Measurements from ENCODE around the gene LMBRD1. TPM values are rescaled to one million over a fixed set of nuclear protein-coding genes. Genes with fewer than 3 reads are reported as not detected.
"Not testable (repeated sequence)": the region's sequence is repeated elsewhere in the genome, so short reads cannot be mapped to it uniquely, and the experiment has no call there.

LMBRD1 gene
- polyA plus RNA-seq, 5 donors, result 53.6 to 86.1 (median 74.2) TPM

- no peak for DNase-seq
These were observed 4.9 kb upstream of the LMBRD1 start for GRCh38 chr6:69801711-69802110.

- no peak for DNase-seq
These were observed 4.4 kb upstream of the LMBRD1 start for GRCh38 chr6:69801225-69801624.

DNA sequence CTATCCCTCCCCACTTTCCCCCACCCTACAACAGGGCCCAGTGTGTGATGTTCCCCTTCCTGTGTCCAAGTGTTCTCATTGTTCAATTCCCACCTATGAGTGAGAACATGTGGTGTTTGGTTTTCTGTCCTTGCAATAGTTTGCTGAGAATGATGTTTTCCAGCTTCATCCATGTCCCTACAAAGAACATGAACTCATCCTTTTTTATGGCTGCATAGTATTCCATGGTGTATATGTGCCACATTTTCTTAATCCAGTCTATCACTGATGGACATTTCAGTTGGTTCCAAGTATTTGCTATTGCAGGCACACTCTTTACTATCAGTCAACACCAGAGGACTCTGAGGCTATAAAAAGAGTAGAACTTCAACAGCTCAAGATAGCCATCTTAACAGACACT lies 2.0 kb upstream of the LMBRD1 start:
- not testable (repeated sequence) for DNase-seq

DNA sequence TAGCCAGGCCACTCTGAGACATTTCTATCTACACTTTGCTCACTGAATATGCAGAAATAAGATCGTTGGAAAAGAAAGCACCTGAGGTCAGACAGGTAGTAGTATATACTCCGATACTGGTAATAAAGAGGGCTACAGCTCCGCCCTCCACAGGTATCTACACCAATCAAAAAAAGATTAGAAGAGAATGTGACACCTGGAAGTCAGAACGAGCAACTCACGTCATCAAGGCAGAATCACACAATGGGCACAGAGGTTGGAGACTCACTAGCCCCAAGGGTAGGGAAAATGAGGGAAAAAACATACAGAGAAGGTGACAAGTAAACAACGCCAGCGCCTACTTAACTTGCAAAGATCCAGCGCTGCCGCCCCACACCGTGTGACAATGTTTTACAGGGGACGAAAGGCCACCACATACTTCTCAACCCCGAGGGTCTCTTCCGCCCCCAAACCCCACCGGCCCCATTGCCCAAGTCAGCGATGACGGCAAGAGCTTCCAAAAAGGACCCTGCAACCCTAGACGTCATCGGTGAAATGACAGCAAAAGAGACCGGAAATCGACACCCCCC lies 653 bp downstream of the LMBRD1 start:
- no peak for DNase-seq

DNA sequence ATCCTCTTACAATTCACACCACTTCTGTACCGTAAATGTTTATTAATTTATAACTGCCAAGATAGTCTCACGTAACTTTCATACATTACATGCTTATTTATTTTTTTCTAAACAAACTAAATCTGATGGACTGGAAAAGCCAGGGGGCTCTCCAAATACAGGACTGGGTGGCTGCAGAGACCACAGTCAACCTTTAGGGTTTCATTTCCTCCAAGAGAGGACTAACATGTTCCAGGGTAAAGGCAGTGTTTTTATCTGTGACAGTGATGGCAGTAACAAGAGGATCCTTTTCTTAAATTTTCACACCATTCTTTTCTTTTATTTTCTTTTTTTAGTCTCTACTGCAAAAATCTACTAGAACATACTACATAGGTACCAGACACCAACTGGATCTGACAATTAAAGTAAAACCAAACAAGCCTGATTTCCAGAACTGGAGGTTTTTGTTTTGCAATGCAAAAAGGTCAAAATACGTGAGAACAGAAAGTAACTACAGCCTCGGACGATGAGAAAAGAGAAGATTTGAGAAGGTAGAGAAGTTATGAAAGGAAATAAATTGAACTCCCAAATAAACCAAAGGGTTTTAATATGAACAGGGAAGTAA lies 1.2 kb downstream of the LMBRD1 start:
- peak in 1 of 2 donors; percentile 29 for DNase-seq

- peak; percentile 57 to 79 for DNase-seq
These were observed 4.5 kb downstream of the LMBRD1 start for GRCh38 chr6:69792292-69792691.

DNA sequence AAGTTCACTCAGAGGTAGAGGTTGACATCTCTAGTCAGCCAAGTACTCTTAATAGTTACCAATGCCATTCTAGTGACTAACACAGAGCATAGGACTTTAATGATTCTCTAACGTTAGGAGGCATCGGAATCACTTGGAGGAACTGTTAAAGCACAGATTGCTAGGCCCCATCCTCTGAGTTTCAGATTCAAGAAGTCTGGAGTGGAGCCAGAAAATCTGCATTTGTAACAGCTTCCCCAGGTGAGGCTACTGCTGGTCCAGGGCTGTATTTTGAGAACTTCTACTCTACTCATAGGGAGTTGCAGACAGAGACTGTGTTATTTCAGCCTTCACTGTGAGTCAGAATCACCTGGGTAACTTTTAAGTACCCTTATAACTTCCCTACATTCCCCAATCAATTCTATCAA lies 5.7 kb downstream of the LMBRD1 start:
- no peak for DNase-seq

- no peak for DNase-seq
These were observed 6.2 kb downstream of the LMBRD1 start for GRCh38 chr6:69790629-69791028.

DNA sequence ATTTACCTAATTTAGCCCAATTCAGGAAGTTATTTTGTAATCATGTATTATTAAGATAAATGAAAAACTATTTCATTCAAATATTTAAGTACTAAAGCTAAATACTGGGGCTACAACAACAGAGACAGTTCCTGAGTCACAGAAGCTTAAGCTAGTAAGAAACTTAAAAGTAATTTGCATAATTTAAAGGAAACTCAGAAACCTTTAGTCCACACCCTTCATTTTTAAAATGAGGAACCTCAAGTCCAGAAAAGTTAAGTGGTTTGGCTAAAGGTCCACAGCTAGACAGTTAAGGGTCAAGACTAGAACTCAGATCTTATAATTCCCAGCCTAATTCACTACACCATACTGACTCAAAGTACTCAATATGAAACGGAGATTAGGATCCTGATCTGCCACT lies 7.2 kb downstream of the LMBRD1 start:
- no peak for DNase-seq

GRCh38 chr6:69787436-69787835 lies 9.4 kb downstream of the LMBRD1 start:
- DNase-seq, result not testable (repeated sequence)

DNA sequence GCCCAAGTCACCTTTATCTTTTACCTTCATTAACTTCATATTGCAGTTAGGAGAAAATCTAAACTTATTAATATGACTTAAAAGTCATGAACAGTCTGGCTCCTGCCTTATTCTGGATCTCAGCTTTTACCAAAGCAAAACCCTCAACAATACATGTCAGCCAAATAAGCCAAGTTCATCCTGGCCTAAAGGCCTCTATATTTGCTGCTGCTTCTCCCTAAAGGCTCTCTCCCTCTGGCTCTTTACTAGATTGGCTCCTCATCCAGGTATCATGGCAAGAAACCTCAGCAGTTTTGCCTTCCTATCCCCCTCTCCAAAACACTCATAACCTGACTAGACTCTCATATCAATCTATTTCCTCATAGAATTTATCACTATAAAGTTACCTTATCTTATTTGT lies 11.1 kb downstream of the LMBRD1 start:
- DNase-seq, result no peak

GRCh38 chr6:69784595-69785377 lies 12.0 kb downstream of the LMBRD1 start:
- DNase-seq, result no peak

DNA sequence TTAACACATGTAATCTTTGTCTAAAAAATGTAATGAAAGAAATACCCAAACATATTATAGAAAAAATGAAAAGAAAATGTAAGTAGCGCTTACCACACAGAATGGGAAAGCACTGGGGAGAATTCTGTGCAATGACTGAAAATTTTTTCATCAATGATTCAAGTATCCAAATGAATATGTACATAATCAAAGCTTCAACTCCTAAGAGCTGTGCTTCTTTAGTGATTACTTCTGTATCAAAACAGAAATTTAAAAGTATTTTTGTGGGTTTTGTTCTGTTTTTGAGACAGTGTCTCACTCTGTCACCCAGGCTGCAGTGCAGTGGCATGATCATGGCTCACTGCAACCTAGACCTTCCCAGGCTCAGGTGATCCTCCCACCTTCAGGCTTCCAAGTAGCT lies 13.7 kb downstream of the LMBRD1 start:
- no peak for DNase-seq

GRCh38 chr6:69780585-69781178 lies 16.1 kb downstream of the LMBRD1 start:
- no peak for DNase-seq

DNA sequence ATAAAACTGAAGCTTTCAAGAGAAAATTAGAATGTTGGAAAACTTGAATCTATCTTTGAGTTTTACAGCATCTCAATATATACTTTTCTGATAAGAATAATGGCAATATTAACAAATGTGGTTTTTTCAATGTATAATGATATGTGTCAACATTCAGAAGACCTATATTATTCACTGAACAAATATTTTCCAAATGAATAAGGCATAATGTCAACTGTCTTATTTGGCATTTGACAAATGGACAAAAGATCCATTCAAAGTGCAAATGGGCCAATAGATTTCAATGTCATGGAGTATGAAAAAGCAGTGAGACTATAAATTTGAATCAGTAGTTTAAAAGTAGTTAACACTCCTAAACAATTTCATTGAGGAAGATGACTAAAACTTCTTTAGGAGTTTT lies 20.9 kb downstream of the LMBRD1 start:
- DNase-seq, result no peak

DNA sequence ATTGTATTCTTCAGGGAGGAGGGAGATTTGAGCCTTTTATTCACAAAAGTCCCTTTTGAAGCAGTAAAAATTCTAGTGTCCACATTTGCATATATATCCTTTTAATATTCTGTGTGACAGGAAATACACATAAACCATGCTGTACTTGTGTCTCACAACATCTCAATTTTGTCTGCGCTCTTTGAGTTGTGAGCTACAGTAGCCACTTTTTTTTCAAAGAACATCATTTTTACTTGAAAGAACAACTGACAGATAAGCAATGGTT lies 21.3 kb downstream of the LMBRD1 start:
- DNase-seq, result no peak

DNA sequence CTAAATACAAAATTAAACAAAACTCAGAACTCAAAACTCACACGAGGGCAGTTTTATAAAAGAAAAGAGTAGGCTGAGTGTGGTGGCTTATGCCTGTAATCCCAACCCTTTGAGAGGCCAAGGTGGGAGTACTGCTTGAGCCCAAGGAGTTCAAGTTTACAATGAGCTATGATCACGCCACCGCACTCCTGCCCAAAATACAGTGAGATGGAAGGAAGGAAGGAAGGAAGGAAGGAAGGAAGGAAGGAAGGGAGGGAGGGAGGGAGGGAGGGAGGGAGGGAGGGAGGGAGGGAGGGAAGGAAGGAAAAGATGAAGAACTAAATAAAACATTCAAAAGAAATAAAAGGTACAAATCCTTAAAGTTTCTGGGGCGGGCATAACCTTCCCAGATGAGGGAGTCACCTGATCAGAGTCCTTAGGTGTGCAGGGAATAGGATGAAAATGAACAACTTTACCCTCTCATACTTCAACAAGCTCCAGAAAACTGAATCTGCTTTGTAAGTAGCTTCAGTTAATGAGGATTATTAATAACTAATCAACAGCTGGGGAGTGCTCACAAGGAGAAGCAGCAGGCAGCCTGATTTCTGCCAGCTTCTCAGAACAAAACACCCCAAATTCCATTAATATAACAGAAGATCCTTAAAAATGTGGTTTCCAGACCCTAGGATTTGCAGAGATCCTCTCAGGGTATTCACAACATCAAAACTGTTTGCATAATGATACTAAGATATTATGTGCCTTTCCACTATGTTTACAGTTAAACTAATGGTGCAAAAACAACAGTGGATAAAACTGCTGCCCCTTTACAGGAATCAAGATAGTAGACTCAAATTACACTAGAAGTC lies 21.8 kb downstream of the LMBRD1 start:
- DNase-seq, result no peak

DNA sequence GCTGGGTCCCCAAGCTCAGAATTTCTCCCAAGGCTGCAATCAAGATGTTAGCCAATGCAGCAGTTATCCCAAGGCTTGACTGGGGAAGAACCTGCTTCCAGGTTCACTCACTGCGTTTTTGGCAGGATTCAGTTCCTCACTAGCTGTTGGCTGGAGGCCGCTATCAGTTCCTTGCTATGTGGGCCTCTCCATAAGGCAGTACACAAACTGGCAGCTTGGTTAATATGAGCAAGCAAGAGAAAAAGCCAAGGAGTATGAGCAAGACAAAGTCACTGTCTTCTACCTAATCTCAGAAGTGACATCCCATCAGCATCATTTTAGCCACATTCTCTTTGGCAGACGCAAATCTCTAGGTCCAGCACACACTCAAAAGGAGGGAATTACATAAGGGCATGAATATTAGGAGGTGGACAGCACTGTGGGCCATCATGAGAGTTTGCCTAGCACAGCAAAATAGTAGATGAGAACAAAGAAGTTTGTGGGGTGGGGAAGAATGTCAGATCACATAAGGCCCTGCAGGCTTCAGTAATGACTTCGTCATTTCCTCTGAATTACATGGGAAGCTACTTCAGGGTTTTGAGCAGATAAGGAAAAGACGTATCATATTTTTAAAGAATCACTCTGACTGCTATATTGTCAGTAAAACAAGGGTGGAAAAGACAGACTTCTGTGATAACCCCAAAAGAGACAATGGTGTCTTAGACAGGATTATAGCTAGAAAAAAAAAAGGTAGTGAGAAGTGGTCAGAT lies 25.5 kb downstream of the LMBRD1 start:
- DNase-seq, result no peak

GRCh38 chr6:69768664-69769063 lies 28.1 kb downstream of the LMBRD1 start:
- DNase-seq, result no peak

- DNase-seq, result no peak
These were observed 33.0 kb downstream of the LMBRD1 start for GRCh38 chr6:69763763-69764162.

GRCh38 chr6:69761853-69762252 lies 35.0 kb downstream of the LMBRD1 start:
- peak; percentile 5 to 6 for DNase-seq

All from right lung (tissue), 5 donors.